Measurements from ENCODE around the gene ARFGAP3. TPM values are rescaled to one million over a fixed set of nuclear protein-coding genes. Genes with fewer than 3 reads are reported as not detected.

ARFGAP3 gene
- total and polyA plus RNA-seq, 2 experiments from 2014 or later: 14.8 to 19.1 TPM

GRCh38 chr22:42884616-42885375, 27.7 kb upstream of the ARFGAP3 start (continued):
- TF ChIP-seq EZH2 (IDR thresholded peaks at IDR 0.05; ENCODE audit: low read depth, unreplicated experiment): no peak
- no peak for TF ChIP-seq NANOG (IDR thresholded peaks at IDR 0.05; ENCODE audit: borderline replicate concordance)
- no peak for TF ChIP-seq ZNF114 (CRISPR knock-in tag; IDR thresholded peaks at IDR 0.05)
- no peak for TF ChIP-seq STAT1 (IDR thresholded peaks at IDR 0.05; ENCODE audit: unreplicated experiment)
- TF ChIP-seq JUNB (IDR thresholded peaks at IDR 0.05; ENCODE audit: unreplicated experiment): no peak
- TF ChIP-seq REST (IDR thresholded peaks at IDR 0.05; ENCODE audit: unreplicated experiment): no peak

GRCh38 chr22:42883970-42884369, 26.9 kb upstream of the ARFGAP3 start:
- H3K4me3 ChIP-seq: no peak overlapping the region
- H3K36me3 ChIP-seq (ENCODE audit: insufficient read depth): peaks cover 4% of the 10 kb centered on the region; the same call in 1 of the 2 replicates
- no peak overlapping the region for H3K27ac ChIP-seq (ENCODE audit: low read depth)
- Mint-ChIP-seq H3K4me1 (peaks cover 5% of the 10 kb centered on the region), H3K27me3 (ENCODE audit: insufficient read depth, low read depth, poor library complexity) (peaks cover 4% of the 10 kb centered on the region), H3K4me3 (no peak overlapping the region), H3K36me3 (ENCODE audit: low read depth) (peaks cover 44% of the 10 kb centered on the region), H3K27ac (no peak overlapping the region), H3K9me3 (no peaks in the 10 kb centered on the region)
- no peaks in the 10 kb centered on the region for H3K27me3 ChIP-seq (ENCODE audit: insufficient read depth)
- H3K4me2 ChIP-seq: no peak overlapping the region
- peaks cover 4% of the 10 kb centered on the region; the same call in 1 of the 2 replicates for H4K20me1 ChIP-seq (replicated peaks; ENCODE audit: insufficient read depth)
- H3K4me1 ChIP-seq (ENCODE audit: insufficient read depth): no peaks in the 10 kb centered on the region
- H3K79me2 ChIP-seq (replicated peaks; ENCODE audit: insufficient read depth): no peaks in the 10 kb centered on the region
- DNase-seq (ENCODE audit: low spot score): no peak
- H3K9me2 ChIP-seq (ENCODE audit: insufficient read depth): no peaks in the 10 kb centered on the region
- H3F3A ChIP-seq (replicated peaks; ENCODE audit: low read depth): no peaks in the 10 kb centered on the region
- H2AFZ ChIP-seq: no peak overlapping the region
- ATAC-seq: no peak
- TF ChIP-seq NANOG (IDR thresholded peaks at IDR 0.05; ENCODE audit: borderline replicate concordance): no peak
- TF ChIP-seq JUNB (IDR thresholded peaks at IDR 0.05; ENCODE audit: unreplicated experiment): no peak
- no peak for TF ChIP-seq POLR2AphosphoS5 (IDR thresholded peaks at IDR 0.05; ENCODE audit: low read depth)
- TF ChIP-seq STAT1 (IDR thresholded peaks at IDR 0.05; ENCODE audit: unreplicated experiment): no peak
- TF ChIP-seq EZH2 (IDR thresholded peaks at IDR 0.05; ENCODE audit: low read depth, unreplicated experiment): no peak
- no peak for TF ChIP-seq ZNF331 (CRISPR knock-in tag; IDR thresholded peaks at IDR 0.05; ENCODE audit: low read depth)
- no peak for TF ChIP-seq REST (IDR thresholded peaks at IDR 0.05; ENCODE audit: unreplicated experiment)
- no peak for TF ChIP-seq ZNF114 (CRISPR knock-in tag; IDR thresholded peaks at IDR 0.05)
- TF ChIP-seq ZNF462 (CRISPR knock-in tag; IDR thresholded peaks at IDR 0.05): no peak

Data from GM23338 (cell line).